ENCODE data around the gene SERPINA6. TPM values are rescaled to one million over a fixed set of nuclear protein-coding genes. Genes with fewer than 3 reads are reported as not detected.

The SERPINA6 gene
- total RNA-seq, 3 donors from 2014 or later: 1.2 to 12.5 TPM; not detected in 1

DNA sequence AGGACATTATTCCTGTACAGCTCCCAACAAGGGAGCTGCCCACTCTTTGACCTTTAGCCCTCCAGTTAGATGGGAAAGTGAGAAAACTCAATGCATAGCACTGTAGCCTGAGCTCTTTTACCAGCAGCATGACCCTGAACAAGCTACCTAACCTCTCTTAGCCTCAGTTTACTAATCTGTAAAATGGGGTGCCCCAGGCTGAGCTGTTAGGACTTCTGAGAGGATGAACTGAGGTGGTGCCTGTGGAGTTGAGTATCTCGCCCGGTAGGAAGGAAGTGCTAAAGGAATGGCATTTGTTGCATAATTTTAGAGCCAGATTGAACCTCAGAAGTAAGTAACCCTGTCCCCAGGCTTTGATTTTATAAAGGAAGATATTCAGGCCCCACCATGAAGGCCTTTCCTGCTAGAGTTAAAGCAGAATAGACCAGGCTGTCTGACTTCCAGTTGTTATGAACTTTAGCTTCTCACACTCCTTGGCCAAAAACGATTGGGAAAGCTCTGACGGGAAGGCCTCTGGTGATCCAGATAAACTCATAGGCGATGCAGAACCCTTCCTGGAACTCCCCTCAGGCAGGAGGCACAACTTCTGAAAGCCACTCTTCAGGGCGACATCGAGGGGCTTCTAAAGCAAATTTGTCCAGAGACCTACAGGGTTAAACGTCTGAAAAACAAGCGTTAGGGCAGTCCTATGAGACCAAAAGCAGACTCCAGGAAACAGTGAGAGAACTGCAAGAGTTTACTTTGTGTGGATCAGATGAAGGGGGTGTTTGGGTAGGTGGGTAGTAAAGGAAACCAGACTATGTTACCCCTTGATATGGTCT lies 27.6 kb downstream of the SERPINA6 start:
- no peak for DNase-seq (ENCODE audit: low spot score in 2 of 2)
- Histone ChIP-seq H3K27ac (no peak overlapping the region), H3K27me3 (no peaks in the 10 kb centered on the region), H3K4me1 (no peaks in the 10 kb centered on the region), H3K36me3 (no peaks in the 10 kb centered on the region), H3K4me3 (no peak overlapping the region), H3K9me3 (no peaks in the 10 kb centered on the region)
- intact Hi-C loops (cut with DNase I; ENCODE audit: low total_unique reads): no loop called here
- TF ChIP-seq POLR2AphosphoS5 (IDR thresholded peaks at IDR 0.05): no peak
- TF ChIP-seq POLR2A (IDR thresholded peaks at IDR 0.05): no peak
- no peak for TF ChIP-seq CTCF (IDR thresholded peaks at IDR 0.05)

GRCh38 chr14:94293578-94293924 lies 29.6 kb downstream of the SERPINA6 start:
- Histone ChIP-seq H3K27me3 (no peaks in the 10 kb centered on the region), H3K27ac (no peak overlapping the region), H3K4me3 (no peak overlapping the region), H3K36me3 (no peaks in the 10 kb centered on the region), H3K4me1 (no peaks in the 10 kb centered on the region), H3K9me3 (no peaks in the 10 kb centered on the region)
- intact Hi-C loops (cut with DNase I; ENCODE audit: low total_unique reads): no loop called here
- TF ChIP-seq POLR2AphosphoS5 (IDR thresholded peaks at IDR 0.05) (no peak), POLR2A (IDR thresholded peaks at IDR 0.05) (no peak), CTCF (IDR thresholded peaks at IDR 0.05) (no peak)
- DNase-seq (ENCODE audit: low spot score in 2 of 2): no peak

DNA sequence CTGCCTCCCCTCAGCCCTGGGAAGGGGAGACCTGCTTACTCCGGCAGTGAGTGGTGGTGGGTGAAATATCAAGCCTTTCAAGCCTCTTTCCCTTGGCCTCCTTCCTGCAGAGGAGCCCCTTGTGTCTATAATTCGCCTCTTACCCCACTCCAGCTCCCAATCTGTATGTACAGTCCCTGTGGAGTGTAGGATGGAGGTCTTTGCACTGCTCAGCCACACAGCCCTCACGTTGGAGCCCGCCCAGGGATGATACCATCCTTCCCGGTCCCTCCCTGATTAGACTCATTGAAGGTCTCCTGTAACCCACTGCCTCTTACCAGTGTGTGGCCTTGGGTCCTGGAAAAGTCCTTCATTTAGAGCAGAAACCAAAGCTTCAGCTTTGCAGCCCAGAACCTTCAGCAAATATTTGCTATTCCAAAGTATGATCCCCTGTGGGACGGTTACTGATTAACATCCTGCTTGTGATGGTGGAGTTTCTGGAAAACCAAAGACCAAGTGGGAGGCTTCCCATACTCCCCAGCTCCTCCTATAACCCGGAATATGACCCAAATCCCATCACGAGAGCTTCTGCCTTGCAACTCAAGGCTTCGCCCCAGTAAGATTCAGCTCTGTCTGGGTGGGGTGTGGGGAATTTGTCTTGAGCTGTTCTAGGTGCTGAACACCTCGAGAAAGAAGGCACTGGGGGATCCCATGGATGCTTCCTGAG lies 30.1 kb downstream of the SERPINA6 start, which contains the start of gene SERPINA10:
TSS of gene SERPINA10 (minus strand) at position 397 of the 706 bp plus-strand sequence. CDS start 2,675 bp downstream, outside the sequence.
- Histone ChIP-seq H3K36me3 (no peaks in the 10 kb centered on the region), H3K4me1 (no peaks in the 10 kb centered on the region), H3K4me3 (no peak within 1 kb of the TSS), H3K27ac (no peak within 1 kb of the TSS), H3K27me3 (no peaks in the 10 kb centered on the region), H3K9me3 (no peaks in the 10 kb centered on the region)
- TF ChIP-seq CTCF (IDR thresholded peaks at IDR 0.05): no peak
- no peak for TF ChIP-seq POLR2AphosphoS5 (IDR thresholded peaks at IDR 0.05)
- TF ChIP-seq POLR2A (IDR thresholded peaks at IDR 0.05): no peak
- DNase-seq (ENCODE audit: low spot score in 2 of 2): no peak
- intact Hi-C loops (cut with DNase I; ENCODE audit: low total_unique reads): no loop called here

DNA sequence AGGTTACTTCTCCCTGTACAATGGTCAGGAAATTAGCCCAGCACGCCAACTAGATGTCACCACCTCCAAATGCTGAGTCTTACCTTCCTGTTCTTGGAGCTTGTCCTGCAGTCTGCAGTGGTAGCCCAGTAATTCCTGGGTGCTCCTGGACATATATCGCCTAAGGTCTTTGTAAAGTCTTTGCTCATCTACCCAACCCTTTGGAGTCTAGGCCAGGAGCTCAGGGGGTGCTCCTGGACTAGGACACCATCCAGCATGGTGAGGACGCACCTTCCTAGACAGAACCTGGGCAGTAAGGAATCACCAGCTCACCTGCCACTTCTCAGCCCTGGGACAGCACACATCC lies 30.6 kb downstream of the SERPINA6 start:
- no peaks in the 10 kb centered on the region for H3K4me1 ChIP-seq
- intact Hi-C loops (cut with DNase I; ENCODE audit: low total_unique reads): no loop called here
- TF ChIP-seq POLR2AphosphoS5 (IDR thresholded peaks at IDR 0.05) (no peak), POLR2A (IDR thresholded peaks at IDR 0.05) (no peak), CTCF (IDR thresholded peaks at IDR 0.05) (no peak)
- no peaks in the 10 kb centered on the region for H3K27me3 ChIP-seq
- no peak for DNase-seq (ENCODE audit: low spot score in 2 of 2)
- H3K27ac ChIP-seq: no peak overlapping the region
- H3K9me3 ChIP-seq: no peaks in the 10 kb centered on the region
- H3K36me3 ChIP-seq: no peaks in the 10 kb centered on the region
- H3K4me3 ChIP-seq: no peak overlapping the region

DNA sequence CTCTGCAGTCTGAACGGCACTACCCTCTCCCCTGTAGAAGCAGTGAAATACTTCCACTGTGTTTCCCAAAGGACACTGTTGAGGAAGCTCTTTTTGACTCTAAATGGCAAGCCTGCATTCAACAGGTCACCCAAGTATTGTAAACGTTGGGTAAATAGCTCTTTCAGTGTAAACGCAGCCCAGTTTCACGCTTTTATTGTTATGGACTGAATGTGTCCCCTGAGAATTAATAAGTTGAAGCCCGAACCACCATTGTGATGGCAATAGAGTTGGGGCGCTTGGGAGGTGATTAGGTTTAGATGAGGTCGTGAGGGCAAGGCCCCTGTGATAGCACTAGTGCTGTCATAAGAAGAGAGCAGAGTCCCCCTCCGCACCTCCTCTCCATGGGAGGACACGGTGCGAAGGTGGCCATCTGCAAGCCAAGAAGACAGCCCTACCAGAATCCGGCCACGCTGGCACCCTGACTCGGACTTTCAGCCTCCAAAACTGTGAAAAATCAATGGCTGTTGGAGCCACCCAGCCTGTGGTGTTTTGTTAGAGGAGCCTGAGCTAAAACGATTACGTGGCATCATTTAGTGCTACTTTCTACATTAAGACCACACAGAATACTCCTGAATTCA lies 31.1 kb downstream of the SERPINA6 start:
- Histone ChIP-seq H3K4me1 (no peaks in the 10 kb centered on the region), H3K9me3 (no peaks in the 10 kb centered on the region), H3K27me3 (no peaks in the 10 kb centered on the region), H3K36me3 (no peaks in the 10 kb centered on the region), H3K27ac (no peak overlapping the region), H3K4me3 (no peak overlapping the region)
- DNase-seq (ENCODE audit: low spot score in 2 of 2): no peak
- intact Hi-C loops (cut with DNase I; ENCODE audit: low total_unique reads): no loop called here
- TF ChIP-seq POLR2A (IDR thresholded peaks at IDR 0.05): no peak
- no peak for TF ChIP-seq POLR2AphosphoS5 (IDR thresholded peaks at IDR 0.05)
- TF ChIP-seq CTCF (IDR thresholded peaks at IDR 0.05): no peak

All from breast epithelium (tissue), 4 donors.